Upper lobe of left lung (tissue), 6 donors: ENCODE results near the gene CIAO2B. TPM values are rescaled to one million over a fixed set of nuclear protein-coding genes. Genes with fewer than 3 reads are reported as not detected.
A peak's percentile ranks its signal among the peaks of the same experiment; 100 is the strongest.

Experiments
- ATAC-seq, 2 donors: fragments of 200-7000 bp; cut with Tn5 transposase; one replicate each; pipeline ENCODE4 v1.9.1; 2022; ENCODE audit warnings: mild to moderate bottlenecking in 2 of 2, moderate library complexity in 2 of 2; ENCODE audit not compliant: low FRiP score in 2 of 2
- DNase-seq, 2 donors: peaks; one replicate each; pipeline ENCODE4 v3.0.0-alpha.2; 2019 to 2020
- H3K27ac ChIP-seq, 4 donors: fragments of 200-600 bp; sonication (generic); one replicate each; pipeline ENCODE4 v1.5.1; 2016 to 2019
- H3K27me3 ChIP-seq, 4 donors: fragments of 200-600 bp; sonication (generic); one replicate each; pipeline ENCODE4 v1.5.1; 2017 to 2019
- H3K36me3 ChIP-seq, 4 donors: fragments of 200-600 bp; sonication (generic); one replicate each; pipeline ENCODE4 v1.5.1; 2016 to 2019
- H3K4me1 ChIP-seq, 4 donors: fragments of 200-600 bp; sonication (generic); one replicate each; pipeline ENCODE4 v1.5.1; 2018 to 2019
- H3K4me3 ChIP-seq, 4 donors: fragments of 200-600 bp; sonication (generic); one replicate each; pipeline ENCODE4 v1.5.1; 2017 to 2019; ENCODE audit warnings: mild to moderate bottlenecking in 2 of 4, moderate library complexity in 1 of 4
- H3K9me3 ChIP-seq, 4 donors: fragments of 200-600 bp; sonication (generic); one replicate each; pipeline ENCODE4 v1.5.1; 2018 to 2019
- CTCF ChIP-seq, 6 experiments: fragments of 450-650 bp in 4 of 6; fragments of 200-600 bp in 2 of 6; sonication (generic) in 2 of 6; IDR thresholded peaks; one replicate each; pipeline ENCODE4 v1.5.1; 2016 to 2019; ENCODE audit warnings: antibody characterized with exemption in 6 of 6
- EP300 ChIP-seq, 4 donors: sonication (generic); formaldehyde crosslinking; IDR thresholded peaks; one replicate each; pipeline ENCODE4 v1.5.1; 2017; ENCODE audit warnings: antibody characterized with exemption in 4 of 4, control low read depth in 2 of 4
- POLR2A ChIP-seq, 4 donors: fragments of 450-650 bp; IDR thresholded peaks; one replicate each; pipeline ENCODE4 v1.5.1; 2016 to 2017; ENCODE audit warnings: antibody characterized with exemption in 4 of 4, mild to moderate bottlenecking in 2 of 4
- POLR2AphosphoS5 ChIP-seq, 2 donors: sonication (generic); formaldehyde crosslinking; IDR thresholded peaks; one replicate each; pipeline ENCODE4 v1.5.1; 2017; ENCODE audit warnings: antibody characterized with exemption in 2 of 2
- WGBS, 2 donors: methylation state at CpG; one replicate each; pipeline ENCODE4 v1.1.5; 2017 to 2018; 5-methylcytosine and 5-hydroxymethylcytosine counted together
- total RNA-seq, 6 donors: library from RNA; depleted of rRNA in 4 of 6; stranded (reverse); fragments of >200 nt in 4 of 6; gene quantifications; one replicate each; pipeline versions ENCODE4 v1.1.0 to v1.2.1, GENCODE V29; 2016 to 2021
- donor health status: DM: no; HTN: no; CAD: no; lungs with moderate emphysema.
- donor health status: DM: no; HTN: yes; CAD: no; lungs with severe emphysema.

Gene CIAO2B
- total RNA-seq, 6 donors from 2014 or later: 59.6 to 131 (median 73.2) TPM

GRCh38 chr16:66911112-66911511 is 23.1 kb downstream of the CIAO2B start:
- WGBS, 2 donors: 76% methylated on average over 5 of the region's 5 CpGs; no CpG with 5 or more reads in 1 of the 2 donors
- DNase-seq (no peak), ATAC-seq (no peak)
- Histone ChIP-seq H3K27me3 (no peaks in the 10 kb centered on the region), H3K36me3 (no peaks in the 10 kb centered on the region), H3K4me3 (no peak overlapping the region), H3K27ac (no peak overlapping the region), H3K9me3 (no peaks in the 10 kb centered on the region), H3K4me1 (no peaks in the 10 kb centered on the region)
- TF ChIP-seq EP300 (IDR thresholded peaks at IDR 0.05): no peak
- no peak for TF ChIP-seq POLR2AphosphoS5 (IDR thresholded peaks at IDR 0.05)
- no peak for TF ChIP-seq POLR2A (IDR thresholded peaks at IDR 0.05)
- TF ChIP-seq CTCF (IDR thresholded peaks at IDR 0.05): no peak

GRCh38 chr16:66910175-66910940 is 23.8 kb downstream of the CIAO2B start:
- no peak for TF ChIP-seq EP300 (IDR thresholded peaks at IDR 0.05)
- TF ChIP-seq POLR2A (IDR thresholded peaks at IDR 0.05): no peak
- peak in 1 of 6 experiments; percentile 6 for TF ChIP-seq CTCF (IDR thresholded peaks at IDR 0.05)
- TF ChIP-seq POLR2AphosphoS5 (IDR thresholded peaks at IDR 0.05): no peak
- no peaks in the 10 kb centered on the region for H3K27me3 ChIP-seq
- 81 to 91% methylated on average over 10 to 14 of the region's 14 CpGs for WGBS, 2 donors
- peaks cover 4 to 6% (median 6%) of the 10 kb centered on the region in 4 donors for H3K4me1 ChIP-seq
- no peaks in the 10 kb centered on the region for H3K9me3 ChIP-seq
- H3K4me3 ChIP-seq: no peak overlapping the region
- no peak for ATAC-seq
- no peak overlapping the region for H3K27ac ChIP-seq
- no peak for DNase-seq
- H3K36me3 ChIP-seq: no peaks in the 10 kb centered on the region

- no peaks in the 10 kb centered on the region for H3K36me3 ChIP-seq
- 91% methylated on average over 5 to 14 of the region's 14 CpGs for WGBS, 2 donors
- H3K27ac ChIP-seq: no peak overlapping the region
- no peaks in the 10 kb centered on the region for H3K9me3 ChIP-seq
- no peak overlapping the region for H3K4me3 ChIP-seq
- DNase-seq: no peak
- peaks cover 9 to 15% (median 11%) of the 10 kb centered on the region in 4 donors for H3K4me1 ChIP-seq
- no peak for ATAC-seq
- TF ChIP-seq POLR2AphosphoS5 (IDR thresholded peaks at IDR 0.05) (no peak), POLR2A (IDR thresholded peaks at IDR 0.05) (no peak), EP300 (IDR thresholded peaks at IDR 0.05) (no peak), CTCF (IDR thresholded peaks at IDR 0.05) (no peak)
- no peaks in the 10 kb centered on the region for H3K27me3 ChIP-seq
Observed at GRCh38 chr16:66908762-66909559, 25.2 kb downstream of the CIAO2B start.

- Histone ChIP-seq H3K27ac (no peak overlapping the region), H3K27me3 (no peaks in the 10 kb centered on the region), H3K4me3 (no peak overlapping the region), H3K9me3 (no peaks in the 10 kb centered on the region), H3K36me3 (no peaks in the 10 kb centered on the region), H3K4me1 (peaks cover 9 to 15% (median 11%) of the 10 kb centered on the region in 4 donors)
- WGBS, 2 donors: 88% methylated on average over 3 of the region's 3 CpGs; no CpG with 5 or more reads in 1 of the 2 donors
- ATAC-seq: no peak
- no peak for TF ChIP-seq EP300 (IDR thresholded peaks at IDR 0.05)
- no peak for TF ChIP-seq CTCF (IDR thresholded peaks at IDR 0.05)
- TF ChIP-seq POLR2AphosphoS5 (IDR thresholded peaks at IDR 0.05): no peak
- TF ChIP-seq POLR2A (IDR thresholded peaks at IDR 0.05): no peak
- no peak for DNase-seq
Observed at GRCh38 chr16:66908116-66908515, 26.1 kb downstream of the CIAO2B start.
